Body of pancreas (tissue), 4 donors: ENCODE measurements around the gene FST.

Experiments
- CTCF ChIP-seq, 7 experiments: fragments of 450-650 bp in 4 of 7; fragments of 200-600 bp in 3 of 7; sonication (generic) in 3 of 7; IDR thresholded peaks; one replicate each; pipeline ENCODE4 v1.5.1; 2016 to 2019; ENCODE audit warnings: antibody characterized with exemption in 7 of 7
- POLR2A ChIP-seq, 3 donors: fragments of 450-650 bp; IDR thresholded peaks; one replicate each; pipeline ENCODE4 v1.6.1; 2016; ENCODE audit warnings: antibody characterized with exemption in 3 of 3, mild to moderate bottlenecking in 2 of 3

DNA sequence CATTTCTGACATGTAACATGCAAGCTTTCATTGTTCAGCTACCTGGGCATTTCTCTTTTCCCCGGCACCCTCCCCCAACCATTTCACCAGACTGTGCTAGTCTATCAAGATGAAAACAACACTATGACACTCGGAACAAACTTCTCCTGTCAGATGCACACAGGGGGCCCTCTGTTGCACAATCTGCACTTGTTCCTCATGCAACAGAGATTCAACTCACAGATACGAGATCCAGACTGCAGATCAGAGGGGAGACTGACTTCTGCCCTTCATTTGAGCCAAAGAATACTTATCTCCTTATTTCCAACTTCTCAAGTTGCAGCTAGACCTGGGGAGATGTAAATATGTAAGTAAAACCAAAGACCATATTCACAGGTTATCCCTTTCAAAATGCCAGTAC, 15.7 kb upstream of the FST start:
- TF ChIP-seq CTCF (IDR thresholded peaks at IDR 0.05) (no peak), POLR2A (IDR thresholded peaks at IDR 0.05) (no peak)
